ENCODE measurements around the gene PYGL.

Gene PYGL

DNA sequence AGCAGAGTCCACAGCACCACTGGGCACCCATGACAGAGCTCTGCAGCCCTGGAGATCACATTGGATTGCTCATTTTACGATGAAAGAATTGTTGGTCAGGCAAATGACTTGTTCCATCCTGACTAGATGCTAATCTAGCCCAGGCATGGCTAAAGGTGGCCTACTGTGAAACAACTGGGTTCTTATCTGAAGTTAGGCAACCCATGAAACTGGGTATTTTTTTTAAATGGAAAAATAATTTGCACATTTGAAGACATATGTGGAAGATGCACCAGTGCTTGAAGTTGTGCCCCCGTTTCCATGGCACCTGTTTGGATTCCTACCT is 8.3 kb downstream of the PYGL start:
- no peak for DNase-seq (ENCODE audit: low spot score)
- TF ChIP-seq, protein P1, sequence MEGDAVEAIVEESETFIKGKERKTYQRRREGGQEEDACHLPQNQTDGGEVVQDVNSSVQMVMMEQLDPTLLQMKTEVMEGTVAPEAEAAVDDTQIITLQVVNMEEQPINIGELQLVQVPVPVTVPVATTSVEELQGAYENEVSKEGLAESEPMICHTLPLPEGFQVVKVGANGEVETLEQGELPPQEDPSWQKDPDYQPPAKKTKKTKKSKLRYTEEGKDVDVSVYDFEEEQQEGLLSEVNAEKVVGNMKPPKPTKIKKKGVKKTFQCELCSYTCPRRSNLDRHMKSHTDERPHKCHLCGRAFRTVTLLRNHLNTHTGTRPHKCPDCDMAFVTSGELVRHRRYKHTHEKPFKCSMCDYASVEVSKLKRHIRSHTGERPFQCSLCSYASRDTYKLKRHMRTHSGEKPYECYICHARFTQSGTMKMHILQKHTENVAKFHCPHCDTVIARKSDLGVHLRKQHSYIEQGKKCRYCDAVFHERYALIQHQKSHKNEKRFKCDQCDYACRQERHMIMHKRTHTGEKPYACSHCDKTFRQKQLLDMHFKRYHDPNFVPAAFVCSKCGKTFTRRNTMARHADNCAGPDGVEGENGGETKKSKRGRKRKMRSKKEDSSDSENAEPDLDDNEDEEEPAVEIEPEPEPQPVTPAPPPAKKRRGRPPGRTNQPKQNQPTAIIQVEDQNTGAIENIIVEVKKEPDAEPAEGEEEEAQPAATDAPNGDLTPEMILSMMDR (IDR thresholded peaks at IDR 0.05; ENCODE audit: borderline replicate concordance, control extremely low read depth, extremely low read depth, insufficient read depth, missing control alignments), result no peak
- in situ Hi-C loops (cut with MboI; ENCODE audit: low sequenced_read_pairs, unreplicated experiment), result no loop called here

DNA sequence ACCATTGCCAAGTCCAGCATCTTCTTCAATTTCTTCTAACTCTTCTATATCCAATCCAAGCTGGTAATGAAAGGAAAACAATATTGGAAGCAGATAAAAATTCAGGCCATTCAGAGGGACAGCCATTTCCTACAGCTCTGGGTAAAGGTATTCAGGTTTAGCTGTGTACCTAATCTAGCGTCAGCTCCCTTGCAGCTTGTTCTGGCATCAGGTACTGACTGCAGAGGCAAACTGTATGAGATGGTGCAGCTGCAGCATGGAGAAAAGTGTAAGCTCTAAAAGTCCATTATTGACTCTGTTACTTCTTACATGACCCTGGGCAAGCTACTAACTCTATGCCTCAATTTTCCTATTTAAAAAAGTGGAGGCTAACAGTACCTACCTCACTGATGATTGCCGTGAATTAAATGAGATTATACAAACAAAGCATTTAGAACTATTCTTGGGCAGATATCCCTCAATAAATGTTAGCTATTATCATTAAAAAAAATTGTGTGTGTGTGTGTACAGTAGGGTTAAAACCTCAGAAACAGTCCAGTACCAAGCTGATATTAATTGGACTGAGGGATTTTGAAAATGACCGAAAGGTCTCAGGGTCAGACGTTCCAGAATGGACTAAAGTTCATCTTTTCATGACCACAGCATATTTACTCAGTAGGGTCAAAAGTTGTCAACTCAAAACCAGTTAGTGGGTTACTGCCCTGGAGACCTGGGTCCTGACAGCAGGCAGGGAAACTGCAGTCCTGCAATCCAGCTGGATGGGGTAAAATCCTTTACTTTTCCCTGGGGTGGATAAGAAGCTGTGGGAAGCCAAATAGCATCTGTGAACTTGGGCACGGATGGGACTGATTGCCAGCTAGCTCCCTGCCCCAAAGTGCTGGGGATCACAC is 8.9 kb downstream of the PYGL start:
- TF ChIP-seq, protein P1 (IDR thresholded peaks at IDR 0.05; ENCODE audit: borderline replicate concordance, control extremely low read depth, extremely low read depth, insufficient read depth, missing control alignments), result no peak
- in situ Hi-C loops (cut with MboI; ENCODE audit: low sequenced_read_pairs, unreplicated experiment), result no loop called here
- no peak for DNase-seq (ENCODE audit: low spot score)

DNA sequence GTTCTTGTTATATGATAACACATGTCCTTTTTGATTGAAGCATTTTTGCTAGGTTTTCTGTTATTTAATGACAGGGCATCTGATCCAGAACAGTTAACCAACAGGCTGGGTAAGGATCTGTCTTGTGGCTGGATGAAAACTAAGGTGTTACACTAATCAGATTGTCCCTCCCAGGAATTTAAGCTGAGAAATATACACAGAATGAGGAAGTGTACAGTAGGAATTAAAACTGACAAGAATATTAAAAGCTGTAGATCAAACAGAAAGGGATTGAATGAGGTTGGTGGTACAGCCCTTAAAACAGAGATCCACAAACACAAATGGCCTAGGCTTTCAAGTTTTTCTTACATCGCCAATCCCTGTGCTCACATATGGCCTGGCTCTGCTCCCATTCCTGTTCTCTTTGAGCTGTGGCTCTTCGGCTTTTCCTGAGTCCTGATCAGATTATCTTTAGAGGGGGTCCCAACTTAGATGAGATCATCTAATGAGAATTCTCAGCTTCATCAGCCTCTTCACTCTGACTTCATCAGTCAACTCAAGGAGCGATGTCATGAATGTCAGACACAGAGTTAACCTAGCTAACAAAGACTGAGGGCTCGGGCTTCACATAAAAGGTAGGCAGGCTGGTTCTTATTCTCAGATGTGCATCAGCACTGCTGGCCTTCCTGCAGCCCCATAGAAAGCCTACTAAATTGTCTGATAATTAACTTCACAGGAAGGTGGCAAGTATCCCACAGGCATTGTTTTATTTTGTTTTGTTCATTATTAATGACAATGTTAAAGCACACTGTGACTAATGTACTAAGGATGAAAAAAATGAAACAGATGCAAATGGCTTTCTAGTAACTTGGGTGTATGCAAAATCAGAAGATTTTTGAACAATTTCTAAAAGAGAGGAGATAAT is 11.4 kb downstream of the PYGL start:
- no peak for DNase-seq (ENCODE audit: low spot score)
- in situ Hi-C loops (cut with MboI; ENCODE audit: low sequenced_read_pairs, unreplicated experiment), result no loop called here
- TF ChIP-seq, protein P1 (IDR thresholded peaks at IDR 0.05; ENCODE audit: borderline replicate concordance, control extremely low read depth, extremely low read depth, insufficient read depth, missing control alignments), result no peak

DNA sequence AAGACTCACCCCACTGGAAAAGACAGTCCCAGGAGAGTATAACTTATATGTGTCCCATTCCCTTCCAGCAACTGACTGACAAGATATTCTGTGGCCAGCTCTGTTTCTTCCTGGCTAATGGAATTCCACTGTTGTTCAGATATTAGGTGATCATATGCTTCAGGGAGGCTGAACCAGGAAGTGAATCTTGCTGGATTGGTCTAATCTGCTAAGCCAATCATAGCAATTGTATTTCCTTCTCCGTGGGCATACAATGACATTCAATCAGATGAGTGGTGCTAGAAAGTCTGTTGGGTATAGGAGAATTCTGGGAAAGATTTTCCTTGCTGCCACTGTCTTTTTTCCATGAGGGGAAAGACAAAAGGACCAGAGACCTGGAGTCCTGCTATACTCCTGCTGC is 12.1 kb downstream of the PYGL start:
- TF ChIP-seq, protein P1 (IDR thresholded peaks at IDR 0.05; ENCODE audit: borderline replicate concordance, control extremely low read depth, extremely low read depth, insufficient read depth, missing control alignments), result no peak

DNA sequence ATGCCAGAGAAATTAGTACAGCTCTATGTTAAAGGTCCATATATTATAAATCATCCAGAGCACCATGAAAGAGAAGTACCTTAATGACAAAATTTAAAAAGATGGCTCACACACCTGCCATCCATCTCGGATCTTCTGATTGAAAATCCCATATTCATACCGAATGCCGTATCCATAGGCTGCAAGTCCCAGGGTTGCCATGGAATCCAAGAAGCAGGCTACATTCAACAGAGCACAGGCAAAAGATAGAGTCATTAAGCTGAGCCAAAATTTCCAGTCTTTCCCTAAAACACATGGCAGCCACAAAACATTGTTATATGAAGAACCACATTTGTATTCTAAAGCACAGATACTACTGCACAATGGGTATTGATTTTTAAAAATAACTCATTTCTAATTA is 12.7 kb downstream of the PYGL start:
- TF ChIP-seq, protein P1 (IDR thresholded peaks at IDR 0.05; ENCODE audit: borderline replicate concordance, control extremely low read depth, extremely low read depth, insufficient read depth, missing control alignments), result no peak
- DNase-seq (ENCODE audit: low spot score), result no peak
- in situ Hi-C loops (cut with MboI; ENCODE audit: low sequenced_read_pairs, unreplicated experiment), result no loop called here

More for the DNA sequence above, 12.1 kb downstream of the PYGL start:
- in situ Hi-C loops (cut with MboI; ENCODE audit: low sequenced_read_pairs, unreplicated experiment), result no loop called here
- no peak for DNase-seq (ENCODE audit: low spot score)

DNA sequence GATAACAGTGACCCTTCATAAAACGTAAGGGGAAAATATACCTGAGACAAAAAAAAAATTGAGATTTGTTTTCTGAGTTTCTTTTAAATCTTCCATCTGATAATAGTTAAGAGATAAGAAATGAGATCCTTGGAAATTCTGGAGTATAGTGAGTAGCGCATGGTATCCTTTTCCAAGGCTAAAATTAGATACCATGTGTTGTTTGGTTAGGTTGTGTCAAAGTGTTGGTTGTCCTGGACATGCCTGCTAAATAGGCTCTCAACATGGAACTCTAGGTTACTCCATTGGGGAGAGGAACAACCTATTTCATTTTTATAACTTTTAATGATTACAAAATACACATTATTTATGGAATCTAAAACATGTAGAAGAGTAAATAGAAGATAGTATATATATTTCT is 14.8 kb downstream of the PYGL start:
- TF ChIP-seq, protein P1 (IDR thresholded peaks at IDR 0.05; ENCODE audit: borderline replicate concordance, control extremely low read depth, extremely low read depth, insufficient read depth, missing control alignments), result no peak
- DNase-seq (ENCODE audit: low spot score), result no peak
- in situ Hi-C loops (cut with MboI; ENCODE audit: low sequenced_read_pairs, unreplicated experiment), result no loop called here
